GM19239 (cell line): ENCODE measurements around the gene SORBS1.

Source experiments
- DNase-seq: peaks from one replicate; pipeline ENCODE4 v3.0.0; 2011; ENCODE audit warnings: low spot score; ENCODE audit not compliant: insufficient read length
- FAIRE-seq: peaks from 2 replicates; lab custom pipeline; 2011; peaks lifted over from hg19 to GRCh38; lab: Jason Lieb, UNC

The SORBS1 gene

GRCh38 chr10:95425592-95426465 lies 135.3 kb downstream of the SORBS1 start:
- DNase-seq, result no peak
- no peak for FAIRE-seq

- DNase-seq (no peak), FAIRE-seq (no peak)
Measured at GRCh38 chr10:95423164-95424005, 137.8 kb downstream of the SORBS1 start.

DNA sequence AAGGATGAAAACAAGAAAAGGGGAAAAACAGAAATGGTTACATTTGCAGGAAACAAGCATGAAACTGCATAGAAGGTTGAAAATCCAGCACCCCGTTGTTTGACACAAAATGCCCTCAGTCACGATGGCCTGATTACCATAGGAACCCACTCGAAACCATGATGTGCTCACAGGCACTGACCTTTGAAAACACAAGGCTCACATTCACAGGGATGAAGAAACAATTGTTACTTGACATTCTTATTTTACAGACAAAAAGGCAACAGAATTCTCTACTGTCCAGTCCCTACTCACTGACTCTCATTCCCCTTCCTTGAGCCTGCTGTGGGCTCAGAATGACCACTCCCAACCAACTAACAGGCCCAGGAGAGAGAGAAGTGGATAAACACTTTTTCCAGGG lies 138.9 kb downstream of the SORBS1 start:
- no peak for DNase-seq
- no peak for FAIRE-seq

DNA sequence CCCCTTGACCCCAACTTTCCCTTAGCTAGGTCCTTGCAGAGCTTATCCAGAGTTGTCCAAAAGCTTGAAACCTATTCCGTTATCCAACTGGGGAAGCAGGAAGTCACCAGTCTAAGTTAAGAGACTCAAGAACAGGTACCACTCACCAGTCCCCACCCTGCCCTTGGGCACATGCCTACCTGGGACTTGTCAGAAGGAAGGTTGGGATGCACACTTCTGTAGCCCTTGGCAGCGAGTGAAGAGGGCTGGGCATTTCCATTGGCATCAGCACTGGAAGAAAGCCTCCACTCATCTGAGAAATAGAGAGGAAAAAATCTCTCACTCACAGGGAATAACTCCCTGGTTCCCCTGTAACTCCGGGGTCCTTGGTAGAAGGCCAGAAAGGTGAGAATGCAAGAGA lies 139.4 kb downstream of the SORBS1 start:
- no peak for FAIRE-seq
- no peak for DNase-seq

DNA sequence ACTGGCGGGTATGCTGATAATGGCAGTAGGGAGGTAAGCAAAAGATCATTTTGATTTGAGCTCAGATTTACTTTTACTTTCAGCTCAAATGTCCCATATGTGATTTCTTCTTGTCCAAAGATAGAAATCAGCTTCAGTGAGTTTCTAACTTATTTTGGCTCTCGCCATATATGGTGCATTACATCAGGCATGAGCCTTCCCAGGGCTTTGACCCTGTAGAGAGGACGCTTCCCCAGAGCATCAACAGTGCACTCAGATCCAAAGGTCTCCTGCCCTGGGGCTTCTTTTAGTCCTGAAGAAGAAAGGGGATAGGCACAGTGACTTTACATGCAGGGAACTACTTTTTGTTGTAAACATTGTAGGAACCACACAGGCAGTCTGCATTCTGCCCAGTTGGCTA lies 141.8 kb downstream of the SORBS1 start:
- DNase-seq (no peak), FAIRE-seq (no peak)

GRCh38 chr10:95416973-95417372 lies 144.2 kb downstream of the SORBS1 start:
- DNase-seq (no peak), FAIRE-seq (no peak)

- no peak for DNase-seq
- no peak for FAIRE-seq
Measured at GRCh38 chr10:95416270-95416669, 144.9 kb downstream of the SORBS1 start.

DNA sequence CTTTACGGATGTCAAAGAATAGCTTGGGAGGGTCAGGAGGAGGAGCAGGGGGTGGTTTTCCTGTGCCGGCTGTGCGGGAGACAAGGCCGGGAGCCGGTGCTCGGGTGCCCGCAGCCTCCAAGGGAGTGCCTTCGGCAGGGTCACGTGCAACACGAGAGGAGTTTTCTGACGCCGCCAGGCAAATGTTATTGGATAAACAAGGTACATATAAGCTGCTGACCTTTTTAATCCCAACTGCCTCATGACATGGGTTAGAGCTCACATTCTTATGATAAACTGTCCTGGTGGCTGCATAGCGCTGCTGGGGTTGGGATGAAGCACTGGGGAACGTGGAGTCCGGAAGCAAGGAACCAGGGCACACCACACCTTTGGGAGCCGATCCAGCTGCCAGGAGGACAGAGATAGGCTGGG lies 145.5 kb downstream of the SORBS1 start:
- FAIRE-seq, result no peak

DNA sequence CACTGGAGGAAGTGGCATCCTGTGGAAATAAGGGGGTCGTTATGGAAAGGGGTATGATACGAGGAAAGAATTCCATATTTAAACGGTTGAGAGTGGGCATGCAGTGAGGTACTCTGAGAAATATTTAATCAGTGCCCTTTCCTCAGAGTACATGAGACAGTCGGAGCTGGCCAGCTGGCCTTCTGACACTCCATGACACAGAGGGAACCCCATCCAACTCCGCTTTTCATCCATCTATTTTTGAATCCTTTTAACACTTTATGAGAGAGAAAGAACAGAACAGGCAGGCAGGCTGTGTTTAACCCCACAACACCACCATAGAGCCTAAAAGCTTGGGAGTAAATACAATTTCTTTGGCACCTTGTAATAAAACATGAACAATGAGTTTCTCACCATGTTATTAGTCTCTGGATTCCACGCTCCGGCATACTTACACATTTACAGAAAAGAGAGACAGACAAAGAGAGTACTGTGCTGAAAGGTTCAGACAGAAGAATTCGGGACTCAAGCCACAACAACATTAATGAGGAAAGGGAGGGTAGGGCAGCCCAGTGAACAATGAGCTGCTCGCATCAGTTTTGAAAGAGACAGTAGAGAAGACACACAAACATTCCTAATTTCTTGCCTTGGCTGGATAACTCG lies 146.2 kb downstream of the SORBS1 start:
- FAIRE-seq, result no peak

More for the DNA sequence above, 145.5 kb downstream of the SORBS1 start:
- no peak for DNase-seq

DNA sequence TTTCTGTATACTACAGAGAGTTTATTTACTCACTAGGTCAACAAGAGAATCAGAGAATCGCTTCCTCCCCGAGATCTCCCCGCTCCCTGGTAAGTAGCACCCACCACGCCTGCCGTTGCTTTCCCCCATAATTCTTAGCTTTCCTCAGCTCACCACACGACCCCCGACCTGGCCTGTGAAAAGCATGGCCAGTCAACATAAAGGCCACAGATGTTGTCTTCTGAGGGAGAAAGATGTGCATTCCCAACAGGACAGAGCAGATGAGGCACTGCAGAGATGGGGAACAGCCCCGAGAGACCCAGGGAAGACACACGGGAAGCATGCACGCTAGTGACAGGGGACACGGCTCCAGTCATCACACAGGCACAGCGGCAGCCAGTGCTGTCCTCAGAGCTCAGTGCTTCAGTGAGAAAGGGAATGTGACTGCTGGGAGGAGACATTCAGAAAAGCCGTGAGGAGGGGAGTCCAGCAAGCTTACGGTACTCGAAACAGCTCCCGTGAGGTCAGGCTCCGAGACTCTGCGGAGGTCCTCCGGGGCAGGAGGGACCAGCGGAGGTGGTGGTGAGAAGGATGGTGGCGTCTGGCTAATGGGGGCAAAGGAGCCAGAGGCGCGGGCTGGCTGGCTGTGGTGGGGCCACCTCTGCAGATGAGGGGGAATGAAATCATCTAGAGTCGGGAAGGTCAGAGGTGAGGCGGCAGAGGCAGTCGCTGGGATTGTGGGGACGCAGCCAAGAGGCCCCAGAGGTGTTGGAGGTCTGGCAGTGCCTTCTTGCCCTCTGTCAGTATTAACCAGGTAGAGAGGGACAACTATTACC lies 146.9 kb downstream of the SORBS1 start:
- DNase-seq (no peak), FAIRE-seq (no peak)

More for the DNA sequence above, 146.2 kb downstream of the SORBS1 start:
- DNase-seq, result no peak

DNA sequence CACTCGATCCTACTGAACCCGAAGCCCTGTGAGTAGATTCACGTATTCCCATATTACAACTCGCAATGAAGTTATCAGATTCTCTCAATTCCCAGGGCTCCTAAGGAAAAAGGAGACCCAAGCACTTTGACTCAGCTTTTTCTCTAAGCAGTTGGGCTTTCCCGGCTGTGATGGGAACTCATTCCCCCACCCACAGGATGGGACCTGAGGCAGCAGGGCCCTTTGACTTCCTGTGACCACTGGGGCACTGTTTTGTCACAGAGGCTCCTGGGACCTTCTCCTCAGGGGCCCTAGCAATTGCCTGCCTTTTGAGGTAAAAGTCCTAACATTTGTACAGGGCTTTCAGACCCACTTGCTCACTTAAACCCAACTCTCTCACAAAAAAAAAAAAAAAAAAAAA lies 147.6 kb downstream of the SORBS1 start:
- FAIRE-seq (no peak), DNase-seq (no peak)

DNA sequence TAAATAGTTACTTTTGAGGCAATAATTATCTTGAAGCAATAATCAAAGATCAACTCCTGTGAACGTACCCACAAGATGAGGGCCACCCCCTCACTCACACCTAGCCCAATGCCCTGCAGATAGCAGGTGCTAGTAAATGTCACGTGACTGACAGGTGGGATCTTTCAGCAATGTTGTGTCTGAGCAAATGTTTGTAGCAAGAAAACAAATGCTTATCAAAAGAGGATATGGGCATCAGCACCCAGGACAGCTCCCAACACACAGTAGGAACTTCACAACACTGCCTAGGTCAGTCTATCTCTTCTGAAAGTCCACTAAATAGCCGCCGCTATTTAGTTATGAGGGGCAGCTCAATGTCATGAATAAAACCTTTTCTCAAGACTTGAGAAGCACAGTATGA lies 149.5 kb downstream of the SORBS1 start:
- FAIRE-seq (no peak), DNase-seq (no peak)

DNA sequence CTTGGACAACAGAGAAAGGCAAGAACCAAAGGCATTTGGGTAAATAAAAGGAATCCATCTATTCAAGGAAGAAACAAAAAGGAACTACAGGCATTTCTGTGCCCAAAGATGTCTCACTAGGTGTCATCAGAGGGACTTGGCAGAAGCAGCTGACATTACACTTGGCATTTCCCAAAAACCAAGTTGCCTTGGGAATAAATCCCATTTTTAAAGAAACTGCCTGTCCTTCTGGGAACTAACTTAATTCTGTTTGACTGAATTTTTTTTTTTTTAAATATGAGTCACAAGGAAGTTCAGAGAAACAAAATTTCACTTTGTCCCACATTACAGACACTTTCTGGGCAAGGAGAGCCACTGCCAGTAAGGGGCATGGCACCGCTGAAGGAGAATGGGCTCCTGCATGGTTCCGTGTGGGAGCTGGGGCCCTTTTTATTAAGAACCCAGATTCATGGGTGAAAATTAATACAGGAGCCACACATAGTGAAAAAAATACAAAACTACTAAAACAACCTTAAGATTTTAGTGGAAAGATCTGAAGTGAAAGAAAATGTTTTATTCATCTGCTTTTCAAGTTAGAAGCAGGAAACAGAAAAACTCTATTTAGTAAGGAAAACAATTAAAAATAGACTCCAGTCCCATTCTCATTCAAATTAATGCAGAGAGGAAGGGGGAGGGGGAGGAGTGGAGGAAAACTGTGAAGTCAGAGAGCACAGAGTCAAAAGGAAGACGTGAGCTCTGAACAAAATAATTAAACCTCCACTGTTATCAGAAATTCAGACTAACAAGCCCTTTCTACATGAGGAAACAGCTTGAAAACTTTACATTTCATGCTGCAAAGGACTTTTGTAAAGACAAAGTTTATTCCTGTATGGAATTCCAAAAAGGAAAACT lies 151.9 kb downstream of the SORBS1 start:
- FAIRE-seq (no peak), DNase-seq (no peak)

DNA sequence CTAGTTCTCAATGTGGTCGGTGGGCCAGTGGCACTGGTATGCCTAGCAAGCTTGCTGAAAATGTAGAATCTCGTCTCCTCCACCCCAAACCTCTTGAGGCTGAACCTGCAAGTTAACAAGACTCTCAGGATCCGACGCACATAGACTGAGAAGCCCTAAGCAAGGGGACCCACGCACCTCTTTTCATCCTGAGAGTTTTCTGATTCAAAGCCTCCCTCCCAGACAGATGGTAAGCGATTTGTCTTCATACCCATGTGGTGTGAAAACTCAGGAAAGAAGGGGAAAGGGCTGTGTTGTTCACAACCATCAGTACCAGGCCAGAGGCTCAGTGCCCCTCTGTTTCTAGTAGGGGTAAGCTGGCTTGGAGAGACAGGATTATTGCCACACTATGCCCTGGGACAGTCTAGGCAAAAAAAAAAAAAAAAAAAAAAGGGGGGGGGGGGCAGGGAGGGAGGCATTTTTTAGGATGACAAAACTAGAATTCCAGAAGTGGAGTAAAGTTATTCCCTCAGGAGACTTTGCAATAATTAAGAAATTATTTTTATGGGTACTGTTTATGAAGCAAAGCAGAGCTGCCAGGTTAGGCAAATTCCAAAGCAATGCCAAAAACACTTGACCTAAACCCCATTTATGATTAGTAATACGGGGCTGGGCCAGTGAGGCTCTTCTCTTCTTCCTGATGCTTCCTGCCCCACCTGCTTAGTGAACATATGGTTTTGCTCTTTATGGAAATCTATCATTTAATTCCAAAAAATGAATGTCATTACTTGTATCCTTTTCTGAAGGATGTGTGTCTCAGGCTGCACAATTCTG lies 152.8 kb downstream of the SORBS1 start:
- DNase-seq (no peak), FAIRE-seq (no peak)

DNA sequence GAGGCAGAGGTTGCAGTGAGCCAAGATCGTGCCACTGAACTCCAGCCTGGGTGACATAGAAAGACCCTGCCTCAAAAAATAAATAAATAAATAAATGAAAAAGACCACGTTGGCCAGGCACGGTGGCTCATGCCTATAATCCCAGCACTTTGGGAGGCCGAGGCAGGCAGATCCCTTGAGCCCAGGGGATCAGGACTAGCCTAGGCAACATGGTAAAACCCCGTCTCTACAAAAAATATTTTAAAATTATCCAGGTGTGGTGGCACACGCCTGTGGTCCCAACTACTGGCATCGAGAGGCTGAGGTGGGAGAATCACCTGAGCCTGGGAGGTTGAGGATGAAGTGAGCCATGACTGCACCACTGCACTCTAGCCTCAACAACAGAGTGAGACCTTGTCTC lies 153.6 kb downstream of the SORBS1 start:
- FAIRE-seq, result no peak
- no peak for DNase-seq

GRCh38 chr10:95406651-95407280 lies 154.4 kb downstream of the SORBS1 start:
- DNase-seq (no peak), FAIRE-seq (no peak)

- no peak for DNase-seq
- no peak for FAIRE-seq
Measured at GRCh38 chr10:95405655-95406054, 155.5 kb downstream of the SORBS1 start.

- DNase-seq (no peak), FAIRE-seq (no peak)
Measured at GRCh38 chr10:95404864-95405263, 156.3 kb downstream of the SORBS1 start.
